ENCODE results near the gene IDS.
"Not testable (repeated sequence)": the region's sequence is repeated elsewhere in the genome, so short reads cannot be mapped to it uniquely, and the experiment has no call there.

GRCh38 chrX:149526318-149527033 is 21.4 kb upstream of the IDS start:
- not testable (repeated sequence) for TF ChIP-seq EZH2 (IDR thresholded peaks at IDR 0.05; ENCODE audit: insufficient read depth, poor library complexity, severe bottlenecking); EZH2phosphoT487 (IDR thresholded peaks at IDR 0.05; ENCODE audit: insufficient read depth, low read depth)
